Activated CD4-positive, alpha-beta T cell treated with anti-CD3 and anti-CD28 coated beads, Interleukin-2, amount 50 U/mL, for 24 hours (primary cell): ENCODE measurements around the gene HLX.

Experiments
- DNase-seq, 2 donors: peaks; one replicate each; pipeline ENCODE4 v3.0.0-alpha.2; 2020; ENCODE audit warnings: low read depth in 1 of 2, low spot score in 1 of 2

The HLX gene

GRCh38 chr1:220879076-220879508 is at the start of gene HLX:
Gene HLX, plus strand, starts transcription at chr1:220879443. Its CDS starts 415 bp downstream, at chr1:220879858.
- no peak for DNase-seq

- DNase-seq = no peak
Measured at GRCh38 chr1:220833436-220833835, 45.8 kb upstream of the HLX start.

GRCh38 chr1:220834155-220834870 is 44.9 kb upstream of the HLX start:
- DNase-seq = no peak

DNA sequence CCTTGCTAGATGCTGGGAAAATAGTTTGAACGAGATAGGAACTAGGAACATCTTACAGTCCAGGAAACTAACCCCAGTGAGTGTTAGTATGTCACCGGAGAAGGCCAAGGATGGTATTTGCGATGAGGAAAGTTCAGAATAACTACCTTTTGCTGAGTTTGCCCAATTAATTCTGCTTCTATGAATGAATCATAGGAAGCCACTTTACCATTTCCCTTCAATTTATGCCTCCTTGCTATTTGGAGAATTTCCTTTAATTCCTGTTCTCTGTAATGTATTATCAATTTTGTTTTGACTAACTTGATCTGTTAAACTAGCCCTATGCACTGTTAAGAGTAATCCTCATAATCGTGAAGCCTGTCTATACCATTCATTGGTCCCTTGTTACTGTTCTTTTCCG is 40.7 kb upstream of the HLX start:
- no peak for DNase-seq

DNA sequence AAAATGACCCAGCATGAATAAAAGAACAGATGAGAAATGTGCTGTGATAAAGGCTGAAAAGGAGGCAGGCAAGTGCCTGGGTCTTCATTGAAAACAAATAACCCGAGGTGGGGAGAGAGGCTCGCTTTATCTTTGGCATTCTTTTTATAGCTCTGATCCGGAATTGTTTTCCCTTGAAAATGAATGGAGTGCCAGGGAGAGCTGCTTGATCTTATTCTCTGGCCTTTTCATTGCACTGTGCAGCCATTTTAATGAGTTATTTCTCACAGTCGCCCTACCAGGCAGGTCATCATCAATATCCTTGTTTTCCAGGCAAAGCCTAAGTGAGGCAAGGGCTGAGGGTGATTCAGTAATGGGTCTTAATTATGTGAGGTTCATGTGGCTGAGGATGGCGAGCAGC is 39.8 kb upstream of the HLX start:
- DNase-seq = no peak

- no peak for DNase-seq
Measured at GRCh38 chr1:220841293-220841692, 38.0 kb upstream of the HLX start.

DNA sequence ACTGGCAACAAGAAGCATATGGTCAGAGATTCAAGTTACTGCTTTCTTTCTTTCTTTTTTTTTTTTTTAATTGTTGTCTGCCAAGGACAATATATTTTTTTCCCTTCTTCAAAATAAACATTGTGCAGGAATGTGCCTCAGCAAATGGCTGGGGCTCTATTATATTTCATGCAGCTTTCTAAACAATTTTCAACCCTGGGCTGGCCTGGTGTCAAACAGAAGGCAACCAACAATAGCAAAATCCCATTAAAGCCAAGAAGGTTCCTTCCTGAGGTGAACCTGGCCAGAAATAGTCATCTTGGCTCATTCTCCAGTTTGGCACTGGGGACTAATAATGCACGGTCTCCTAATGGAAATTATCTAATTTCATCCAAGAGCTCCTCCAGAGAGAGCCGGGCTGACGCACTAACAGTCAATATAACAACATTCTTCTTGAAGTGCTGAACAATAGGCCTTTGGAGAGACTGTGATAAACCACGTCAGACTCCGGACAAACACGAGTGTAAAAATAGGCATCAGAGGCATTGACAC is 35.7 kb upstream of the HLX start:
- no peak for DNase-seq

GRCh38 chr1:220852408-220852807 is 26.8 kb upstream of the HLX start:
- DNase-seq = no peak

DNA sequence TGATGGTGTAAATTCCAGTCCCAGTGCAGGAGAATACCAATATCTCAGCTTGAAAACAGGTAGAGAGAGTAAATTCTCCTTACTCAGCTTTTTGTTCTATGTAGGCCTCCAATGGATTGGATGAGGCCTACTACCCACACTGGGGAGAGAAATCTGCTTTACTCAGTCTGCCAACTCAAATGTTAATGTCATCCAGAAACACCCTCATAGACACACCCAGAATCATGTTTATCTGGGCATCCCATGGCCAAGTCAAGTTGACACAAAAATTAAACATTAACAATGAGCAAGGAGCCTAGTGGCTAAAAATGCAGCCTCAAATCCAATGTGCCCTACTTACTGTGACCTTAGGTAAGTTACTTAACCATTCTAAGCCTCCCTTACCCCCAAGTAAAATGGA is 6.9 kb upstream of the HLX start:
- no peak for DNase-seq

GRCh38 chr1:220873087-220873486 is 6.2 kb upstream of the HLX start:
- no peak for DNase-seq

DNA sequence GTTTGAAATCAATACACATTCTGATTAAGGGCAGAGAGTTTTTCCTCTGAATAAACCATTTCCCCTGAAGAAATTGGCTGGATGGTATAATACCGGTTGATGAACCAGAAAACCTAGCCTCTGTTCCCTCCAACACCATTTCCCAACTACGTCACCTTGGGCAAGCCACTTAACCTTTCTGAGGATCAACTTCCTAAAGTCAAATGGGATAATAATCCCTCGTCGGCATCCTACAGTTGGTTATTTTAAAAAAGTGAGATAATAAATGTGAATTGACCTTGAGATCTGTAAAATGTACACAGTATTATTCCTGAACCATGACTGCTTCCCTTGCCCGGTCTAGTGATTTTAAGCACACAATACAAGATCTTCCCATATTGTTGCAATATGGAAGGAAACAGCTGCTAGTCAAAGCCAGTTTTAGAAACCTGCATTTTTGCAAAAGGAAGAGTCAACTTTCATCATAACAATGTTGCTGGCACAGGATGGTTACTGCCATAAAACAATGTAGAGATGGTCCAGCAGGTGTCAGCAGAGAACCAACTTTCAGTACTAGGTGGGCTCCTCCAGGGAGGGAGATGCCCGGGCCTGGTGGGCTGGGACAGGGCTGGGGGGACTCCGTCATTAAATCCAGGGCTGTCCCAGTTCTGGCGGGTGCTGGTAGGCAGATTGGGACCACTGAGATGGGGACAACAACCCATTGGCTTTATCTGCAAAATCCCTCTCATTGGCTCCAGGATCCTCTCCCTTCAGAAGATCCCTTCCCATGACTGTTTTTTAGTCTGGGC is 5.2 kb upstream of the HLX start:
- no peak for DNase-seq

DNA sequence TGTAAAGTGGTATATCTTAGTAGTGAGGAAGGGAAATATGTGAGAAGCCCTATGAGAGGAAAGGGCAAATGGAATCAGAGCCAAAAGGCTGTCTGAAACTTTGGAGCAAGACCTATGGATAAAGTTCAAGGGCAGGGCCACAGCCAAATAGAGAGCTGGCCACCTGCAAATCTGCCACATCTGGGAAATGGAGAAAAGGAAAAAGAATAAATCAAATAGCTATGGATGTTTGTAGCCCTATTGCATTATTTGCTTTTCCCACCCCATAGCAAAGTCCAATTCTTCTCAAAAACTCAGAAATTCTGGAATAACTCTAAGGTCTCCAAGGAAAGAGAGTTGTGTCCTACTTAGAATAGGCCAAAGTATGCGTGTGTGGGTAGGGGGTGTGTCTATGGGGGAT is 4.0 kb upstream of the HLX start:
- DNase-seq = no peak

- no peak for DNase-seq
Measured at GRCh38 chr1:220876511-220877376, 2.5 kb upstream of the HLX start.

GRCh38 chr1:220877377-220878095 is 1.7 kb upstream of the HLX start:
- DNase-seq = no peak

DNA sequence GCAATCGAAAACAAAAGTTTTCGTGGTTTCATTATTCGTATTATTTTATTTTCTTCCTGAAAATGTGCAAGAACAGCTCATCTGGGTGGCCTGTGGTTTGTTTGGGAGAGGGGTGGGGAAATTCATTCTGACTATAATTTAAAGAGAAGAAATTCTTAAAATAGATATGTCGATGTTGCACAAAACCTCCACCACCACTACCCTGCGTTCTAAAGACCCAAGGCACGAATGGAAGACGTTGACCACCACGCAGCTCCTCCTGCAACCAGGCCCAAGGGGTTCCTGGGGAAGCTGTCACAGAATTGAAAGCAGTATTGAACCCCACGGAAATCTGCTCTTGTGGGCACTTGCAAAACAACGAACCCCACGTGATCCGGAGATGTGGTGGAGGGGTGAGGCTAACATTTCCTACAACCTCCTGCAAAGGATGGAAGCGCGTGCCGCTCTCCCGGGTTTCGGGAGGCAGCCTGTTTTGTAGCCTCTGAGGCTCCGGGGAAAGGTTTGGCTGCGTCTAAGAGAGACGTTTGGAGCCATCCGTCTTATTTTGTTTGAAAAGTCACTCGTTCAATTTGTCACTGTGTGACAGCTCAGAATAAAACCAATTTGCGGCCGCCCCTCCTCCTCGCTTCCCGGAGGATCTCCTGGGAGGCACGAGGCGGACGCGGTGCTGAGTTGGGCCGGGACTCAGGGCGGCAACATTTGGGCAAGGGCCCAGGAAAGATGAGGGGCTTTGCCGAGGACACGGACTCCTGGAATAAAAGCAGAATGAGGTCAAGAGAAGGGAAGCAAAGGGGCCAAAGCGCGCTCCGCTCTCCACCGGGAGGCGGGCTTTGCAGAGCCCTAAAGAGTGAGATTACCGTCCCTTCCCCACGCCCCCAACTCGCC is 810 bp upstream of the HLX start:
- no peak for DNase-seq

DNA sequence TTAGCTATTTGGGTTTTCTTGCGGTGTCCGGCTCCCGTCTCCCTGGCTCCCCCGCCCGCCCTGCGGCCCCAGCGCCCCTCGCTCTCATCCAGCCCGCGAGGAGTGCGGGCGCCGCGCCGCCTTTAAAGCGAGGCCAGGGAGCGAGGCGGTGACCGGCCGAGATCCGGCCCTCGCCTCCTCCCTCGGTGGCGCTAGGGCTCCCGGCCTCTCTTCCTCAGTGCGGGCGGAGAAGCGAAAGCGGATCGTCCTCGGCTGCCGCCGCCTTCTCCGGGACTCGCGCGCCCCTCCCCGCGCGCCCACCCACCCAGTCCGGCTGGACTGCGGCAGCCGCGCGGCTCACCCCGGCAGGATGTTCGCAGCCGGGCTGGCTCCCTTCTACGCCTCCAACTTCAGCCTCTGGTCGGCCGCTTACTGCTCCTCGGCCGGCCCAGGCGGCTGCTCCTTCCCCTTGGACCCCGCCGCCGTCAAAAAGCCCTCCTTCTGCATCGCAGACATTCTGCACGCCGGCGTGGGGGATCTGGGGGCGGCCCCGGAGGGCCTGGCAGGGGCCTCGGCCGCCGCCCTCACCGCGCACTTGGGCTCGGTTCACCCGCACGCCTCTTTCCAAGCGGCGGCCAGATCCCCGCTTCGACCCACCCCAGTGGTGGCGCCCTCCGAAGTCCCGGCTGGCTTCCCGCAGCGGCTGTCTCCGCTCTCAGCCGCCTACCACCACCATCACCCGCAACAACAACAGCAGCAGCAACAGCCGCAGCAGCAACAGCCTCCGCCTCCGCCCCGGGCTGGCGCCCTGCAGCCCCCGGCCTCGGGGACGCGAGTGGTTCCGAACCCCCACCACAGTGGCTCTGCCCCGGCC is 492 bp downstream of the HLX start:
- DNase-seq = no peak

DNA sequence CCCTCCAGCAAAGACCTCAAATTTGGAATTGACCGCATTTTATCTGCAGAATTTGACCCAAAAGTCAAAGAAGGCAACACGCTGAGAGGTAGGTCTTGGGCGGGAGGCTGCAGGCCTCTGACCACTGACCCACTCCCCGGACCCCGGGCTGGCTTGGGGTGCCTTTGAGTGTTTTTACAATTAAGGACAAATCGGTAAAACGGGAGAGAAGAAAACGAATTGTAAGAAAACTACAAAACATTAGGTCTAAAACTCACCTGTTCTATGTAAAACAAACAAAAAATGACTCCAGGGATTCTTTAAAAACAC is 1.1 kb downstream of the HLX start:
- DNase-seq = no peak

DNA sequence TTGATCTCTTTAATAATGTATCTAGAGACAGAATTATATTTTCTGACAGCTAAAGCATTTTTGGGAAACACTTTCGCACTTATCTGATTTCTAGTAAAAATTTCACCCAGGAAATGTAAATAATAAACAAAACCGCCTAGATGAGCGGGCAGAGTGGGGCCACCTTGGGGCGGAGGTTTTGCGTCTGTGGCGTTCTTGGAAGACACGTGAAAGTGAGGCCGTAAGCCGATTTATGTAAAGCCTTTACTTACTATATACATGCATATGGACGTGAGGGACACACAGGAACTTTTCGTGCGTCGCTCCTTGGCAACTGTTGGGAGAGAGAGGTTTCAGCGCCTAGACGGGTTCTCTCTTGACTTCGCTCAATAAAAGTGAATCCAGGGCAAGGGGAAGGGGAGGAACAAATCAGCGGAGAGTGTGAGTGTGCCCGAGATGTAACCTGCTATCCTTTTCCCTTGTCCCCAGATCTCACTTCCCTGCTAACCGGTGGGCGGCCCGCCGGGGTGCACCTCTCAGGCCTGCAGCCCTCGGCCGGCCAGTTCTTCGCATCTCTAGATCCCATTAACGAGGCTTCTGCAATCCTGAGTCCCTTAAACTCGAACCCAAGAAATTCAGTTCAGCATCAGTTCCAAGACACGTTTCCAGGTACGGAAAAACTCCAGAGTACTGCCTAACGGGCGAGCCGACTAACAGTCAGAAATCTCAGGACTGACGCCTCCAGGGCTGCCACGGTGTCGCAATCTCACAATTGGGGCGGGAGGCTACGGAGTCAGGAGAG is 1.7 kb downstream of the HLX start:
- no peak for DNase-seq
